Measurements from ENCODE around the gene ICE1. TPM values are rescaled to one million over a fixed set of nuclear protein-coding genes. Genes with fewer than 3 reads are reported as not detected.

Gene ICE1
- polyA plus RNA-seq, 1 donor (not counting 4 experiments of a cell fraction or from before 2014, with no cell fraction given) = 18.4 TPM

DNA sequence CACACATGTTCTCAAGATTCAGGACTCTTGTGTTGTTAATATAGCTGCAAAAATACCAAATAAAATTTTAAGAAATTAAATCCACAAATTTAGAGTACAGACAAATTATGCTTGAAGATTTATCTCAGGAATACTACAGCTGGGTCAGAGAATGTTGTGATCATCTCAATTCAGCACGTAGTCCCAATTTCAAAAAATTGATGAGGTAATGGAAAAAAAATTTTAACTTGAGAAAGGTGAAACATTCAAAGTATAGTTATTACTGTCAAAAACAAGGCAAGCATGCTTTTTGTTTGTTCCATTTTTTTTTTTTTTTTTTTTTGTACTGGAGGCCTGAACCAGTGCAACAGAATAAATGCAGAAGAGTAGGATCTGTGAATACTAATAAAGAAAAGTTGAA lies 29.4 kb downstream of the ICE1 start:
- FAIRE-seq = no peak

DNA sequence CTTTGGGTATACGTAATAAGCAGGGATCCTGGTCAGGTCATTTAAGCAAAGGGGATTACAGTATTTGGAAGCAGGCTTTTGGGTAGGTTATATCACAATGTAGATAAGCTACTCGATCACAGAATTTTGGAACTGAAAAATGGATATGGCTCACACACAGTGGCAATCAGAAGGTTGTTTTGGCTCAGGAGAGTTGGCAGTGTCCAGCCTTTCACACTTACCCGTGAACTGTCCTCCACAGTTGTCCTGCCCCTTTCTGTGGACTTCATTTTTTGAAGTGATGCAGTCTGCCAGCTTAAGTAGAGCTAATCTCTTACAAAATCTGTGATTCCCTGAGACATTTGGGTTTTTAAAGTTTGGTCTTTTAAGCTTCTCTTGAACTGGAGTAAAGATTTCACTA lies 30.7 kb downstream of the ICE1 start:
- H3K4me3 ChIP-seq (ENCODE audit: control insufficient read depth in 2 of 3, extremely low read depth in 1 of 3, insufficient read depth in 2 of 3, low read depth in 1 of 3, low read length in 3 of 3) = no peak overlapping the region
- H3K4me2 ChIP-seq (ENCODE audit: control insufficient read depth, extremely low read depth, insufficient read depth, low read depth, low read length) = no peak overlapping the region
- H3K79me2 ChIP-seq (ENCODE audit: control insufficient read depth, insufficient read depth, low read length) = no peaks in the 10 kb centered on the region
- H3K27me3 ChIP-seq (ENCODE audit: control insufficient read depth, extremely low read depth, insufficient read depth, low read length) = no peaks in the 10 kb centered on the region
- DNase-seq (ENCODE audit: low read depth, low spot score) (no peak), FAIRE-seq (no peak)
- no peak overlapping the region for H2AFZ ChIP-seq (ENCODE audit: control insufficient read depth, low read length)
- peaks cover 3 to 9% of the 10 kb centered on the region in 2 experiments for H3K36me3 ChIP-seq (ENCODE audit: control insufficient read depth in 2 of 2, extremely low read depth in 1 of 2, insufficient read depth in 2 of 2, low read length in 2 of 2)
- H3K9me3 ChIP-seq (ENCODE audit: control insufficient read depth, low read depth, low read length) = no peaks in the 10 kb centered on the region
- no peaks in the 10 kb centered on the region for H4K20me1 ChIP-seq (ENCODE audit: control insufficient read depth, extremely low read depth, insufficient read depth, low read length)
- H3K27ac ChIP-seq (ENCODE audit: control insufficient read depth, insufficient read depth, low read length) = no peak overlapping the region
- no peaks in the 10 kb centered on the region for H3K9me1 ChIP-seq (ENCODE audit: control insufficient read depth, extremely low read depth, insufficient read depth, low read length)
- no peak for TF ChIP-seq EZH2 (IDR thresholded peaks at IDR 0.05; ENCODE audit: low read length)
- TF ChIP-seq, protein P1, sequence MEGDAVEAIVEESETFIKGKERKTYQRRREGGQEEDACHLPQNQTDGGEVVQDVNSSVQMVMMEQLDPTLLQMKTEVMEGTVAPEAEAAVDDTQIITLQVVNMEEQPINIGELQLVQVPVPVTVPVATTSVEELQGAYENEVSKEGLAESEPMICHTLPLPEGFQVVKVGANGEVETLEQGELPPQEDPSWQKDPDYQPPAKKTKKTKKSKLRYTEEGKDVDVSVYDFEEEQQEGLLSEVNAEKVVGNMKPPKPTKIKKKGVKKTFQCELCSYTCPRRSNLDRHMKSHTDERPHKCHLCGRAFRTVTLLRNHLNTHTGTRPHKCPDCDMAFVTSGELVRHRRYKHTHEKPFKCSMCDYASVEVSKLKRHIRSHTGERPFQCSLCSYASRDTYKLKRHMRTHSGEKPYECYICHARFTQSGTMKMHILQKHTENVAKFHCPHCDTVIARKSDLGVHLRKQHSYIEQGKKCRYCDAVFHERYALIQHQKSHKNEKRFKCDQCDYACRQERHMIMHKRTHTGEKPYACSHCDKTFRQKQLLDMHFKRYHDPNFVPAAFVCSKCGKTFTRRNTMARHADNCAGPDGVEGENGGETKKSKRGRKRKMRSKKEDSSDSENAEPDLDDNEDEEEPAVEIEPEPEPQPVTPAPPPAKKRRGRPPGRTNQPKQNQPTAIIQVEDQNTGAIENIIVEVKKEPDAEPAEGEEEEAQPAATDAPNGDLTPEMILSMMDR (optimal IDR thresholded peaks at IDR 0.05 in 1 of 3, IDR thresholded peaks at IDR 0.05 in 1 of 3, conservative IDR thresholded peaks at IDR 0.05 in 1 of 3; ENCODE audit: extremely low read depth in 1 of 3, insufficient read depth in 2 of 3, low read length in 3 of 3) = no peak
- dilution Hi-C loops (cut with MboI; ENCODE audit: extremely low pct_ligation_motif_present, low sequenced_read_pairs) = no loop called here
- no peak overlapping the region for H3K9ac ChIP-seq (ENCODE audit: control insufficient read depth, extremely low read depth, insufficient read depth, low read length)
- no peaks in the 10 kb centered on the region for H3K4me1 ChIP-seq (ENCODE audit: control insufficient read depth, extremely low read depth, insufficient read depth, low read length)

More for the DNA sequence above, 29.4 kb downstream of the ICE1 start:
- Histone ChIP-seq H3K4me1 (ENCODE audit: control insufficient read depth, extremely low read depth, insufficient read depth, low read length) (no peaks in the 10 kb centered on the region), H3K36me3 (ENCODE audit: control insufficient read depth in 2 of 2, extremely low read depth in 1 of 2, insufficient read depth in 2 of 2, low read length in 2 of 2) (peaks cover 0 to 9% of the 10 kb centered on the region in 2 experiments), H3K9me1 (ENCODE audit: control insufficient read depth, extremely low read depth, insufficient read depth, low read length) (no peaks in the 10 kb centered on the region), H3K4me3 (ENCODE audit: control insufficient read depth in 2 of 3, extremely low read depth in 1 of 3, insufficient read depth in 2 of 3, low read depth in 1 of 3, low read length in 3 of 3) (no peak overlapping the region), H2AFZ (ENCODE audit: control insufficient read depth, low read length) (no peak overlapping the region), H3K9me3 (ENCODE audit: control insufficient read depth, low read depth, low read length) (no peaks in the 10 kb centered on the region), H3K27ac (ENCODE audit: control insufficient read depth, insufficient read depth, low read length) (no peak overlapping the region), H3K4me2 (ENCODE audit: control insufficient read depth, extremely low read depth, insufficient read depth, low read depth, low read length) (no peak overlapping the region), H3K9ac (ENCODE audit: control insufficient read depth, extremely low read depth, insufficient read depth, low read length) (no peak overlapping the region), H4K20me1 (ENCODE audit: control insufficient read depth, extremely low read depth, insufficient read depth, low read length) (no peaks in the 10 kb centered on the region), H3K79me2 (ENCODE audit: control insufficient read depth, insufficient read depth, low read length) (no peaks in the 10 kb centered on the region), H3K27me3 (ENCODE audit: control insufficient read depth, extremely low read depth, insufficient read depth, low read length) (no peaks in the 10 kb centered on the region)
- DNase-seq (ENCODE audit: low read depth, low spot score) = no peak
- TF ChIP-seq, protein P1 (optimal IDR thresholded peaks at IDR 0.05 in 1 of 3, IDR thresholded peaks at IDR 0.05 in 1 of 3, conservative IDR thresholded peaks at IDR 0.05 in 1 of 3; ENCODE audit: extremely low read depth in 1 of 3, insufficient read depth in 2 of 3, low read length in 3 of 3) = no peak
- TF ChIP-seq EZH2 (IDR thresholded peaks at IDR 0.05; ENCODE audit: low read length) = no peak
- dilution Hi-C loops (cut with MboI; ENCODE audit: extremely low pct_ligation_motif_present, low sequenced_read_pairs) = no loop called here
